K562 (cell line): ENCODE data around the gene HMBS. TPM values are rescaled to one million over a fixed set of nuclear protein-coding genes. Genes with fewer than 3 reads are reported as not detected.
A peak's percentile ranks its signal among the peaks of the same experiment; 100 is the strongest.

Experiments
- AFF1 ChIP-seq, 2 experiments: fragments of 450-650 bp; IDR thresholded peaks; 2 replicates each; pipeline ENCODE4 v1.6.1; 2018; ENCODE audit warnings: mild to moderate bottlenecking in 2 of 2, low read depth in 1 of 2; ENCODE audit not compliant: partially characterized antibody in 2 of 2
- GTF2E2 ChIP-seq: fragments of 200-800 bp; sonication (Bioruptor generic); IDR thresholded peaks from 2 replicates; pipeline ENCODE4 v1.6.1; 2016; ENCODE audit warnings: missing genetic modification characterization, missing compliant biosample characterization
- JUNB ChIP-seq: fragments of 450-650 bp; formaldehyde crosslinking; conservative IDR thresholded peaks from 2 replicates; pipeline ENCODE4 v1.4.0; 2020; ENCODE audit warnings: mild to moderate bottlenecking
- MEF2D ChIP-seq: conservative IDR thresholded peaks from 2 replicates; pipeline ENCODE4 v1.6.1; 2016; ENCODE audit warnings: low read depth, missing genetic modification characterization, missing compliant biosample characterization
- MLLT1 ChIP-seq, 2 experiments: fragments of 450-650 bp; IDR thresholded peaks; 2 replicates each; pipeline ENCODE4 v1.6.1; 2016
- NCOR1 ChIP-seq: fragments of 450-650 bp; IDR thresholded peaks from 2 replicates; pipeline ENCODE4 v1.6.1; 2016; ENCODE audit warnings: mild to moderate bottlenecking, moderate library complexity
- NFYB ChIP-seq: IDR thresholded peaks from 2 replicates; pipeline ENCODE4 v1.6.1; 2011; ENCODE audit warnings: mild to moderate bottlenecking, moderate library complexity; ENCODE audit not compliant: insufficient read length; ENCODE audit errors: extremely low read depth
- TFAM ChIP-seq: fragments of 250-450 bp; sonication (Bioruptor Pico); conservative IDR thresholded peaks from 2 replicates; pipeline ENCODE4 v1.5.0; 2021; ENCODE audit warnings: mild to moderate bottlenecking, moderate library complexity
- THAP12 ChIP-seq: fragments of 250-450 bp; sonication (Bioruptor Pico); IDR thresholded peaks from 2 replicates; pipeline ENCODE4 v1.9.0; 2021; ENCODE audit warnings: mild to moderate bottlenecking, inconsistent platforms
- polyA plus RNA-seq, 8 experiments: library from polyadenylated mRNA; depleted of rRNA in 4 of 8; stranded (reverse) in 5 of 8; unstranded in 3 of 8; fragments of >200 nt; fragmentation: Nextera tagmentation in 2 of 8; fragmentation: Illumina TruSeq in 1 of 8; extraction: Ambion mirVana in 2 of 8; extraction: Trizol in 1 of 8; gene quantifications; 2 replicates each; pipeline versions ENCODE4 v1.2.1 to v1.2.3, GENCODE V29; 2011 to 2014; ENCODE audit warnings: inconsistent platforms in 1 of 8, missing spikeins in 1 of 8
- total RNA-seq, 7 experiments: library from RNA; depleted of rRNA in 6 of 7; stranded (reverse); fragments of >200 nt in 6 of 7; fragmentation: Illumina TruSeq in 2 of 7; extraction: Trizol in 2 of 7; gene quantifications; 2 replicates each; pipeline versions ENCODE4 v1.2.1 to v1.2.3, GENCODE V29; 2011 to 2021; ENCODE audit warnings: low replicate concordance in 1 of 7
- TF ChIP-seq, protein P1 (sequence below): IDR thresholded peaks from 2 replicates; pipeline ENCODE4 v1.6.1; 2014; ENCODE audit warnings: antibody characterized with exemption
- TF ChIP-seq, protein P2 (sequence below): sonication (generic); formaldehyde crosslinking; IDR thresholded peaks from 2 replicates; pipeline ENCODE4 v1.8.0; 2023; ENCODE audit warnings: missing genetic modification reagents, mild to moderate bottlenecking, borderline replicate concordance

Gene HMBS
- total and polyA plus RNA-seq, 9 of the 15 experiments (the other 6 are each of a cell fraction or from before 2014, with no cell fraction given) = 56.9 to 385 (median 286) TPM

- peak; percentile 61 to 87 for TF ChIP-seq AFF1 (IDR thresholded peaks at IDR 0.05; ENCODE audit: low read depth in 1 of 2, partially characterized antibody in 2 of 2)
- no peak for TF ChIP-seq NFYB
- peak; percentile 63 to 64 for TF ChIP-seq MLLT1 (IDR thresholded peaks at IDR 0.05)
- TF ChIP-seq THAP12 (CRISPR knock-in tag) = peak; percentile 66; the same call in 1 of the 2 replicates
- TF ChIP-seq JUNB (CRISPR knock-in tag) = no peak
- TF ChIP-seq, protein P1, sequence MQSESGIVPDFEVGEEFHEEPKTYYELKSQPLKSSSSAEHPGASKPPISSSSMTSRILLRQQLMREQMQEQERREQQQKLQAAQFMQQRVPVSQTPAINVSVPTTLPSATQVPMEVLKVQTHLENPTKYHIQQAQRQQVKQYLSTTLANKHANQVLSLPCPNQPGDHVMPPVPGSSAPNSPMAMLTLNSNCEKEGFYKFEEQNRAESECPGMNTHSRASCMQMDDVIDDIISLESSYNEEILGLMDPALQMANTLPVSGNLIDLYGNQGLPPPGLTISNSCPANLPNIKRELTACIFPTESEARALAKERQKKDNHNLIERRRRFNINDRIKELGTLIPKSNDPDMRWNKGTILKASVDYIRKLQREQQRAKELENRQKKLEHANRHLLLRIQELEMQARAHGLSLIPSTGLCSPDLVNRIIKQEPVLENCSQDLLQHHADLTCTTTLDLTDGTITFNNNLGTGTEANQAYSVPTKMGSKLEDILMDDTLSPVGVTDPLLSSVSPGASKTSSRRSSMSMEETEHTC = peak; percentile 42; the same call in 1 of the 2 replicates
- TF ChIP-seq MEF2D (tag) = peak; percentile 31; the same call in 1 of the 2 replicates
- no peak for TF ChIP-seq GTF2E2 (tag)
- TF ChIP-seq TFAM (CRISPR knock-in tag) = no peak
- TF ChIP-seq, protein P2, sequence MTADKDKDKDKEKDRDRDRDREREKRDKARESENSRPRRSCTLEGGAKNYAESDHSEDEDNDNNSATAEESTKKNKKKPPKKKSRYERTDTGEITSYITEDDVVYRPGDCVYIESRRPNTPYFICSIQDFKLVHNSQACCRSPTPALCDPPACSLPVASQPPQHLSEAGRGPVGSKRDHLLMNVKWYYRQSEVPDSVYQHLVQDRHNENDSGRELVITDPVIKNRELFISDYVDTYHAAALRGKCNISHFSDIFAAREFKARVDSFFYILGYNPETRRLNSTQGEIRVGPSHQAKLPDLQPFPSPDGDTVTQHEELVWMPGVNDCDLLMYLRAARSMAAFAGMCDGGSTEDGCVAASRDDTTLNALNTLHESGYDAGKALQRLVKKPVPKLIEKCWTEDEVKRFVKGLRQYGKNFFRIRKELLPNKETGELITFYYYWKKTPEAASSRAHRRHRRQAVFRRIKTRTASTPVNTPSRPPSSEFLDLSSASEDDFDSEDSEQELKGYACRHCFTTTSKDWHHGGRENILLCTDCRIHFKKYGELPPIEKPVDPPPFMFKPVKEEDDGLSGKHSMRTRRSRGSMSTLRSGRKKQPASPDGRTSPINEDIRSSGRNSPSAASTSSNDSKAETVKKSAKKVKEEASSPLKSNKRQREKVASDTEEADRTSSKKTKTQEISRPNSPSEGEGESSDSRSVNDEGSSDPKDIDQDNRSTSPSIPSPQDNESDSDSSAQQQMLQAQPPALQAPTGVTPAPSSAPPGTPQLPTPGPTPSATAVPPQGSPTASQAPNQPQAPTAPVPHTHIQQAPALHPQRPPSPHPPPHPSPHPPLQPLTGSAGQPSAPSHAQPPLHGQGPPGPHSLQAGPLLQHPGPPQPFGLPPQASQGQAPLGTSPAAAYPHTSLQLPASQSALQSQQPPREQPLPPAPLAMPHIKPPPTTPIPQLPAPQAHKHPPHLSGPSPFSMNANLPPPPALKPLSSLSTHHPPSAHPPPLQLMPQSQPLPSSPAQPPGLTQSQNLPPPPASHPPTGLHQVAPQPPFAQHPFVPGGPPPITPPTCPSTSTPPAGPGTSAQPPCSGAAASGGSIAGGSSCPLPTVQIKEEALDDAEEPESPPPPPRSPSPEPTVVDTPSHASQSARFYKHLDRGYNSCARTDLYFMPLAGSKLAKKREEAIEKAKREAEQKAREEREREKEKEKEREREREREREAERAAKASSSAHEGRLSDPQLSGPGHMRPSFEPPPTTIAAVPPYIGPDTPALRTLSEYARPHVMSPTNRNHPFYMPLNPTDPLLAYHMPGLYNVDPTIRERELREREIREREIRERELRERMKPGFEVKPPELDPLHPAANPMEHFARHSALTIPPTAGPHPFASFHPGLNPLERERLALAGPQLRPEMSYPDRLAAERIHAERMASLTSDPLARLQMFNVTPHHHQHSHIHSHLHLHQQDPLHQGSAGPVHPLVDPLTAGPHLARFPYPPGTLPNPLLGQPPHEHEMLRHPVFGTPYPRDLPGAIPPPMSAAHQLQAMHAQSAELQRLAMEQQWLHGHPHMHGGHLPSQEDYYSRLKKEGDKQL (CRISPR knock-in tag) = no peak
- peak; percentile 99 for TF ChIP-seq NCOR1
Observed at GRCh38 chr11:119087747-119088241, 3.1 kb downstream of the HMBS start (continued).
